Activated T-cell treated with anti-CD3 and anti-CD28 coated beads for 48 hours (primary cell): ENCODE measurements around the gene DIPK1C.

Experiments
- DNase-seq: peaks from one replicate; pipeline ENCODE4 v3.0.0-alpha.2; 2020; ENCODE audit warnings: low read depth

DIPK1C gene

DNA sequence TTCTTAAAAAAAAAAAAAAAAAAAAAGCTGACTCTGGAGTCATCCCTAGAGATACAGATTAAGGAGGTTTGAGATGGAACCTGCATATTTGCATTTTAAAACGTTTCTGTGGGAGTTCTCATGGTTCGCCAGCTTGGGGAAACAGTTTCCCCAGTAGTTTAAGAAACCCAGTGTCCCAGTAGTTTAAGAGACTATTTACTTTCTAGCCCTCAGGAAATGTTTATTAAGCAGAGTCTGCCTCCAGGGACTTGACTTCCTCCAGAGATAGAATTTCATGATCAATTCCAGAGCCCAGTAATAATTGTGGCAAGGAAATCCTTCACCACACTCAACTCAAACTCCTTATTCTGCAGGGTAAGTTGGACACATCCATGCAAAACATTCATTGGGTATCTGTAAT, 39.1 kb downstream of the DIPK1C start:
- no peak for DNase-seq

DNA sequence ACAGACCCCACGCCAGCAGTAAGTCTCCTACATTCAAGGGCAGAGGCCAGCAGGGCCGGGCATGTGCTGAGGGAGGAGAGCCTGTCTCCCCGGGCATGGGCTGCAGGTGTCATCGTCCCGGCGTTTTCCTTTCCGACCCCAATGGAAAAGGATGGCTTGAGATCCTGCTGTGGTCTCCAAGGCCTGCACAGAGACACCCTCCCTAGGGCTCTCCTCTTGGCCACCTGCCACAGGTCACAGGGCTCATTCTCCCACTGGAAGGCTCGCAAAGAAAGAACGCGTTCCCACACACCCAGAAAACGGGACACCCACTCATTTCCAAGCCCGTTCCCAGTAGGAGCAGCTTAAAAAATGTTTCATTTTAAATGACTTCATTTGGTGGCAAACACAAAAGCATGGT, 41.0 kb downstream of the DIPK1C start:
- no peak for DNase-seq

DNA sequence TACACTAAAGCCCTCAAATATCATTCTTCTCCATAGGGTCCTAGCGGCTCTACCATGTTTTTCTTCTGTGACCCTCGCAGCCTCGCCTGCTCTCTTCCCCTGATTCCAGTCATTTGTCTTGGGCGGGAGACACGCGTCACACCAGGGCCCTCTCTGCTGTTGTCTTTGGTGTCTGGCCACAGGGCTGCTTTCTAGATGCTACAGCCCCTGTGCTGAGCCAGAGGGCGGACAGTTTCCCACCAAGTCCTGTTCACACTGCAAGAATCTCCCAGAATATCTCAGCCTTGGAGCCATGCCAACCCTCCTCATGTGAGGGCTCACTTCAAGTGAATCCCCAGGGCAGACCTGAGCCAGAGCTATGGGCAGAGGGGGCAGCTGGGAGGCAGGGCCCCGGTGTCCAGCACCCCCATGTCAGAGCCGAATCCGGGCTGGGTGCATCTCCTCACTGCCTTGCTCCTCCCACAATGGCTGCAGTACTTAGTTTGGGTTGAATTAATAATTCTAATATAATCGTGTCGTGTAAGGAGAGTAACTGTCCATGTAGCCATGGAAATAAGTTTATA, 42.1 kb downstream of the DIPK1C start:
- DNase-seq = no peak

DNA sequence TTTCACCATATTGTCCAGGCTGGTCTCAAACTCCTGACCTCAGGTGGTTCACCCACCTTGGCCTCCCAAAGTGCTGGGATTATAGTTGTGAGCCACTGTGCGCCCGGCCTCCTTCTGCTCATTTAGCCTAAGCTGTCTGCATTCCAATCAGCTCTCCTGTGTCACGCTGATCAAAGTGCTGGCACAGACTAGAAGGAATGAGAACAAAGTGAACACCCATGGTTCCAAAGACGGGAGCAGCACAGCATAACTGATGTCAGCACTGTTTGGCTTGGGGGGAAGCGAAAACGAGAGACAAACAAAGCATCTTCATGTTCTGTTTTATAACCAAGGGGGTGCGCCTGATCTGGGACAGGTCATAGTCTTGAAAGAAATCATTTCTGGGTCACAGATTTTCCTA, 43.3 kb downstream of the DIPK1C start:
- DNase-seq = no peak

DNA sequence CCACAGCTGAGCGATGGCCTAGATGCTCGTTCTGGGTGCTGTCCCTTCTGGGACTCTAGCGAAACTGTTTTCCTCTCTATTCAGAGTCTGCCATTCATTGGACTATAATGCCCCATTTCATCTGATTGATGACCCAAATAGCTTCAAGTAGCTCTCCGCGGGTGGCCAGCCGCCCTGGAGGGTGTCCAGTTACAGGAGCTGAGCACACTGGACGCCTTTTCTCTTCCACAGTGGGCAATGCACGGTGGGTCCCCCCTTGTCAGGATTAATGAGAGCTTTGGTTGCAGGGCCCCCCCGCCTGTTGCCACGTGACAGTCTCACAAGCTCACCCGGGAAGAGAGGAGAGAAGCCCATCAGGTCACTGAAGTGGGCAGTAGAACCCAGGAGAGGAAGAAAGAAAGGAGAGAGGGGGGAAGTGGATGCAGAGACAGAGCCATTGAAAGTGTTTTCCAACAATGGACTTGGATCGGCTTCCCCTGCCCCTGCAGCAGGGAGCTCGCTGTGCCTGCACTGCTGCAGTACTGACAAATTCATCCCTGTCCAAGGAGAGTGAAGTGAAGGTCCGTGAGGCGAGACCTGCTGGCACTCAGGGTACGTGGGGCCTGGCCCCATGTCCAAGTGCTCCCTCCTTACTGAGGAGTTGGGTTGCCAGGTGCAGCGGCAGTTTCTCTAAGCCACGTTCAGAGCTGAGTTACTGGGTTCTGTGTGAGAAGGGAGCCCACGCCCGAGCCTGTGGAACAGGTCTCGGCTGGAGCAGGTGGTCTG, 44.8 kb downstream of the DIPK1C start:
- DNase-seq = no peak

DNA sequence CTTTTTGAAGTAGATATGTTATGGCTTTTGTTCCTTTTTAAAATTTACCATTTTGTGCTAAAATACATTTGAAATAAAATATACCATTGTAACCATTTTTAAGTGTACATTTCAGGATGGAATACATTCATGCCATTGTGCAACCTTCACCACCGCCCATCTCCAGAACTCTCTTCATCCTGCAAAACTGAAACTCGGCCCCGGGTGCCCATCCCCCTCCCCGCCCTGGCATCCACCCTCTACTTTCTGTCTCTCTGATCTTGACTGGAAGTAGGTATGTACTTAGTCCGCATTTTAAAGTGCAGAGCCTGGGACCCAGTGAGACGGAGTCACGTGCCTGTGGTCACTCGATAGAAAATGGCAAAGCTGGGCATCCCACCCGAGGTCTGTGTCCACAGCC, 45.6 kb downstream of the DIPK1C start:
- DNase-seq = no peak

DNA sequence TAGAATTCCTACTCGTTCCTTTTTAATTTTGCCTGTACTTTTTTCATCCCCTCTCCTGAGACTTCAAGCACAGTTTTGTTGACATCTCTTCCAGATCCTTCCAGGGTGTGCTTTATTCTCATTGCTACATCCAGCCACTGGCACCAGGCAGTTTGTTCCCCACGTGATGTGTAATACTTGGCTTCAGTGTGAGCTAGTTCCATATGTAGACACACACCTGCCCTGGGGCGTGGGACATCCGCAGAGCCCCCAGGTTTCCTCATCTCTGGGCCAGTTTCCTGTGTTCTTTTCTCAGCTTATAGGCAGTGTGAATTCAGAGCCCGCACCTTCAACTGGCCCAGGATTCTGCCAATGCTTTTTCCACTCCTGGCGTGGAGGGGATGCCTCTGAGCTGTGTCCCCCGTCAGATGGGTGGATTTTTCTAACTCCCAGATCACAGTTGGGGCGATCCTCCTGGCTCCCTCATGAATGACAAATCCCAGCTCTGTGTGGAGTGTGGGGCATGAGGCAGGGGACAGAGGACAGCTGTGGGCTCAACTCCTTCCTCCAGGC, 46.6 kb downstream of the DIPK1C start:
- DNase-seq = no peak

DNA sequence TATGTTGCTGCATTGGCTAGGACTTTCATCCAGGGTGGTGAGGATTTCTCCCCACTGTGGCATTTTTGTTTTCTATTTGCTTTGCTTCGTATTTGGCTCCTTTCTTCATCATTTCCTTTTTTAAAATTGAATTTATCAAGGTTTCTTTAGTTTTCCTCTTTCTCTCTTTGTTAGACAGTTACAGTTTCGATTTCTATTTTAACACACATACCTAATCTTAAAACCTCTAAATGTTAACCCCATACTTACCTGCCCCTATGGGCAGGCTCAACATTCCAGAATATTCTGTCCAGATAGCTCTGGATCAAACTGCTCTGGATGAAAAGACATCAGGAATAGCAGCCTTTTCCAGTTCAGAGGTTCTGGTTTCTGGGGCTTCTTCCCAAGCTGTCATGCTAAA, 49.2 kb downstream of the DIPK1C start:
- DNase-seq = no peak

DNA sequence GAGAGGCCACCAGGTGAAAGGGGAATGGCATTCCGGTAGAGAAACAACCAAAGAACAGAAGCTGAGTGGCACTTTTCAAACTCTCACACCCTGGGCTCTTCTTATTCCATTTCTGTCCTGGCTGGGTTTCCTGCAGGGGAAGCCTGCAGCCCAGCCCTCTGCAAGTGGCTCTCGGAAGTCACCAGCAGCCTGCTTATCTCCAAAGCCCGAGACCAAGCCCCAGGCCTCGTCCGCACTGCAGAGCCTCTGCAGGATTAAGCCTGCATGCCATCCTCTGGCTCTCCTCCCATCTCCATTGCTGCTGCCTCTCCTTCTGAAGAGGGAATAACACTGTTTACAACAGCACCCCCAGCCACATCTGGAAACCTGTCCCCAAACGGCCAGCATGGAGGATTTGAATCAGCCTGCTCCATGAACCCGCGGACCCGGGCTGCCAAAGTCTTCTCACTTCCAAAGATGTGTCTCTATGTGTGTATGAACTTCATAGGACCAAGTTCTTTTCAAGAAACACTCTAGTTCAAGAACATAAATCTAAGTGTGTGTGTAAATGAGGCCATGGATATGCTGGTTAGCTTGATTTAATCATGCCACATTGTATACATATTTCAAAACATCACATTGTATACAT, 54.2 kb downstream of the DIPK1C start:
- DNase-seq = no peak

DNA sequence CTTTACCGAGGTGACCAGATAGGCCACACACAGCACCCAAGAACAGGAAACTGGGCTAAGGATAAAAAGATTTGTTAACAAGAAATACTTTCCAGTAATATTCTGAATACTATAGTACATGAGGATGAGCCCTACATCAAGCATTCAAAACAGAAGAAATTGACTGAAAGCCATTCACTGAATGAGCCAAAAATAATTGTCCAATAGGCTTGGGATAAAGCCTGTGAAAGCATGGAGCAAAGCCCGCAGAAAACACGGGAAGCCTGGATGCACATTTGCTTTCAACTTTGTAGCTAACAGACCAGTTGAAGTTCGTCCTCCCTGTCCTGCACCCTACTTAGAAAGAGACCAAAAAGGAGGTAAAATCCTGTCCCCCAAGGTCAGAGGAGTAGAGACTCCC, 56.3 kb downstream of the DIPK1C start:
- DNase-seq = no peak

DNA sequence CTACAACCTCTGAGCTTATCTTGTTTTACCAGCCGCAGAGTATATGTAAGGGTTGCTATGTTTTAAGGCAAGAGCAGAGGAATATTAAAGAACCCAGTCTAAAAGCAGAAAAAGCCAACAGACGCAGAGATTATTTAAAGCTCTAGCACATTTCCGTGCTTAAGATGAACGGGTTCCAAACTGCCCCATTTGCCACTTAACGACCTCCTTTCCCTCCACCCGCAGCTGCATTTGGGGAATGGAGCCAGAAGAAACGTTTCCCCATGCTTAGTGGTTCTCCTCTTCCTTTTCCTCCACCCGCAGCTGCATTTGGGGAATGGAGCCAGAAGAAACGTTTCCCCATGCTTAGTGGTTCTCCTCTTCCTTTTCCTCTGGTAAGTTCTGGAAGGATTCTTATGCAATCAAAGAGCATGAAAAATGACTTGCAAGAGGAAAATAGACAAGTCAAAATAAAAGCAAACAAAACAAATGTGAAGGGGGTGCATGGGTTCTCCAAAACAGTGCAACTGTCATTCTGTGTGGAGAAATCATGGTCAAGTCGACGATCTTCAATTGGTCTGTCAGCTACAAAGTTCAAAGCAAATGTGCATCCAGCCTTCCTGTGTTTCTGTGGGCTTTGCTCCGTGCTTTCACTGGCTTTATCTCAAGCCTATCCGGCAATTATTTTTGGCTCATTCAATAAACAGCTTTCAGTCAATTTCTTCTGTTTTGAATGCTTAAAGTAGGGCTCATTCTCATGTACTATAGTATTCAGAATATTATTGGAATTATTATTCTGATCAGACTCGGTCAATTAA, 57.8 kb downstream of the DIPK1C start:
- no peak for DNase-seq

DNA sequence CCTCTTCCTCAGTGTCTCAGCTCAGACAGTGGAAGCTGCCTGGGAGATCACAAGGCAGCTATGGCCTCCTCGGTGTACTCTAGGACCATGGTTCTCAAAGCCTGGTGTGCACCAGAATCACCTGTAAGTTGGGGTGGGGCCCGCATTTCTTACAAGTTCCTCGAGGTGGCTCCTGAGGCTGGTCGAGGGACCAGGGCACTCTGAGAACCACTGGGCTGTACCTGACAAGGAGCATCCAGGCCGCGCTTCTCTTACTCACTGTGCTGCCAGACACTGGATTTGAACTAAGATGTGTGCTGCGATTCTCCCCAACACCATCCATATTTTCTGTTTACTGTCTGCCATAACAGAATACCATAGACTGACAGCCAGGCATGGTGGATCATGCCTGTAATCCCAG, 59.5 kb downstream of the DIPK1C start:
- DNase-seq = no peak

DNA sequence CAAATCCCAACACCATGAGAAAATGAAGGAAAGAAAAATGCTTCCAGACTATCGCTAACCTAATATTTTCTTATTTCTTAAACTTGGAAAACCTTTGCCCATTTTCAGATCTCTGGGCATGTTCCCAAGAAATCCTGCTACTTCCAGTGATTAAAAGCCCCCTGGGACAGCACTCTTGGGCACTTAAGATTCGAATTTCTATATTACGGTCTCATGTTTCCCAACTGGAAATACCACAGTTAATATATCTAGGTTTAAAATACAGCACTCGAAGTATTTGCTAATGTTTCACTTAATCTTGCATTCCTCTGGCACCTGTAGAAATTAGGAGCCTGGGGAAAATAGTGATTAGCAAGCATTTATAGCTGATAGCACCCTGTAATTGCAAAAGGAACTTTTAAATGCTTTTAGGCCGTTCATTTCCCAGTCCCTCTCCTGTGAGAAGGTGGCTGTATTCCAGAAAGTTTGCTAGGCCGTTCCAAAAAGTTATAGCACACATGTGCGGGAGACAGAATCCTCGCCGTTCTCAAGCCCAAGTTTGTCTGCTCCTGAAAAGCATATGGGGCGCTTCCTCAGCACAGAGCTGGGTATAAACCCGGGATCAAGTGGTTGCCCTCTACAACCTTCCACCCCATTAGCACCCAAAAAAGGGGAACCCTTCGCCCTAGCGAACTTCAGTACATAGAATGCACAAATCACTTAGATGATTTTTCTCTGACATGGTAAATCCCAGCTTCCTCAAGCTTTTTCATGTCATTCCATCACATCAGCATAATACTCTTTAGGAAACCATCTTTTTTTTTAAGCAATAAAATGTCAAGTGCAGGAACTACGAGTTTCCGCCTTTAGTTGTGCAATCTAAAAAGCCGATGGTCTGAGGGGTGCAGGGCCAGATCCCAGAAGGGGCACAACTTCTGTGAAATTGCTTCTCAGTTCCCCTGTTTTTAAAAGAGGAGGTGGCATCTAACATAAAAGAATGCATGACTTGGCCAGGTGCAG, 60.6 kb downstream of the DIPK1C start:
- DNase-seq = no peak

DNA sequence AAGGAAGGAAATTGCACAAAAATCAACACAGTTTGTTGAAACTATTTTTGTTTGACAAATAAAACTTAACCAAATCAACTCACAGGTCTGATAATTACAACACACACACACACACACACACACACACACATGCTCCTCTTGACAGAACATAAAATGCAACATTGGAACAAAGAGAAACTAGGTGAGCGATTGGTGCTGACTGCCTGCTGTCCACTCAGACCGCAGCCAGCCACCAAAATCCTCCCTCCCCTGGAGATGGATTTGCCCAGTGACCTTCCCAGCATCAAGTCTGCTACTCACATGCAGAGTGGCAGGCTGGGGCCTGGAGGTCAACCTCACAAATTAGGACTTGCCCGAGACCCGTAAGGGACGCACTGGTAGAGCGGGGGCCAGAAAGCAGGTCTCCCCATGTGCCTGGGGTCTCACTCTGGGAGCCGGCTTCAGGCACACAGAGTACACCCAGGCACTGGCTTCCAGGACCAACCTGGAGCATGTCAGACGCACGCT, 61.4 kb downstream of the DIPK1C start:
- DNase-seq = no peak

DNA sequence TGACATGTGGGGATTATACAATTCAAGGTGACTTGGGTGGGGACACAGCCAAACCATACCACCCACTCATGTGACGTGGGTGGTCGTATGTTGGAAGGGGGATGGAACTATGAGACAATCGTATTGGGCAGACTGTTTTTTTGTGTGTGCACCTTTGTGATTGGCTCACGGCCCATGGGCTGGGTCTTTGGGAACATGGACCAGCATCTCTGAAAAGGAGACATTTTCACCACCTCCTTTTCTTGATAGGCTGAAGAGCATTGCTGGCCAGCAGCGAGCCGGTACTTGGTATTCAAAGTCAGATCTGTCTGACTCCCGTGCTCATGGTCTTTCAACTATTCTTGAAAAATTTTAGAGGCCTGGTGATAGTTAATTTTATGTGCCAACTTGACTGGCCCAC, 62.1 kb downstream of the DIPK1C start:
- DNase-seq = no peak

DNA sequence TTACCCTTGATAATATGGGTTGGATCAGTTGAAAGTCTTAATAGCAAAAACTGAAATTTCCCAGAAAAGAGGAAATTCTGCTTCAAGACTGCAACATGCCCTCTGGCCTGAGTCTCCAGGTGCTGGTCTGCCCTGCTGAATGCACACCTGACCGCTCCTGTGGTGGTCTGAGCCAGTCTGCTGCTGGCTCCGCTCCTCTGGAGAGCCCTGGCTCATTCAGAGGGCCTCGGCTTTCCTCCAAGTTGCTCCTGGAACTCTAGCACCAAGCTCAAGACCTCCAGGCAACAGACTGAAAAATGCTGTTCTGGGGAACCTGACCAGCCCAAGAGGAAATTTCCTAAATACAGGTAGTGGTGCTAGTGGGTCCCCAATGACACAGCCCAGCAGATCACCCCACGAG, 64.8 kb downstream of the DIPK1C start:
- DNase-seq = no peak

DNA sequence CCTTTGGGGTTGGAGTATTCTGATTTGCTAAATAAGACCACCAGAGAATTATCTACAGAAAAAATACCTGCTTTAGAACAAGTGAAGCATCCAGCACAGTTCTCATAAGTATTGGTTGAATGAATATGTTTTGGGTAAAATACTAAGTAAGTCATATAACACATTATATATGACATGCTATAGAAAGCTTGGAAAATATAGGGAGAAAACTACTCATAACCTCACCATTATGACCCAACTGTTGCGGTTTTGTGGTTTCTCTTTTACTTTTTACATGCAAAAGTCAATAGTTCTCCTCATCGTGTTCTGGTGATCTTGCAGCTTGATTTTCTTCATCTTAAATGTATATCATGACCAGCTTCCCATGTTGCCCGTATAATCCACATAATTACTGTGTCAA, 66.2 kb downstream of the DIPK1C start:
- no peak for DNase-seq

DNA sequence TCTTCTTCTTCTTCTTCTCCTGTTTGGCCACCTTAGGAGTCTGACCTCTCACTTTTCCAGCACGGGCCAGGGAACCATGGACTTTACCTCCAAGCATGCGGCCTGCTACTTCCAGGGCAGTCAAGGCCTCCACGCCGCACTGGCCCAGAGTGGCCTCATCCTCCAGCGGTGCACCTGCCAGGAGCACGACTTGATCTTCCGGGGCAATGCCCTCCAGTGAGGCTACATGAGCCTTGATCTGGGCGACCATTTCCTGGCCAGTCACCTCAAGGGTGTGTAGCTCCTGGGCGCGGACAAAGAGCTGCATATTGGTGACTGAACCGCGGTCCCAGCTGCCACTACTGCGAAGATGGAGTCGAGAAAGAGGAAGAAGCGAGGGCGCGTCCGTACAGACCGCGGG, 67.1 kb downstream of the DIPK1C start:
- no peak for DNase-seq

DNA sequence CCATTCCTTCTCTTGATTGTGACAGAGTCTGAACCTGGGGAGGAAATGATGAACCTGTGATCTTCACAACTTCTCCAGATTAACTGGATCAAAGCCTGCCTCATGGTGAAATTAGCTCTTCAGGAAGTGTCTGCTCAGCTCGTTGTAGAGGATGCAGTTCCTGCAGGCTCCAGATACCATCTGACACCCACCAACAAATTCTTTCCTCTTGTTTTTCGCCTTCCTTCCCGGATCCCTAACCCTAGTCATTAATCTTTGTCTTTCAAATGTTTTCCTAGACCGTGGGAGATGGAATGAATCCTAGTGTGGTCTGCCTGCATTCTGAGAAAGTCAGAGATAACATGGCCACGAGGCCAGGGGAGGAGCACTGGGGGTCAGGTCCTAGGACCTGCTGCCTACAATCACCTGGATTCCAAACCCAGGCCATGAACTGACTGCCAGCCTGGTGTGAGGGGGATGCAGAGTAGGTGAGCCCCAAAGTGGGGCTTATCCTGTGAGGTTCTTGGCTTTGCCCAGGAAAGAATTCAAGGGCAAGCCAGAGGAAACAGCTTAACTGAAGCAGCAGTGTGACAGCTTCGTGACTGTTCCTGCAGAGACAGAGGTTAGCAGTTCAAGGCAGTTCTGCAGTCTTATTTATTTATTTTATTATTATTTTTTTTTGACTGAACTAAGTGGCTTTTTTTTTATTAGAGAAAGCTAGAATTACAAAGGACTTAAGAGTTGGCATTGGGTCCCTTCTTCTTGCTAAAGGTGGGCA, 67.8 kb downstream of the DIPK1C start:
- DNase-seq = no peak

DNA sequence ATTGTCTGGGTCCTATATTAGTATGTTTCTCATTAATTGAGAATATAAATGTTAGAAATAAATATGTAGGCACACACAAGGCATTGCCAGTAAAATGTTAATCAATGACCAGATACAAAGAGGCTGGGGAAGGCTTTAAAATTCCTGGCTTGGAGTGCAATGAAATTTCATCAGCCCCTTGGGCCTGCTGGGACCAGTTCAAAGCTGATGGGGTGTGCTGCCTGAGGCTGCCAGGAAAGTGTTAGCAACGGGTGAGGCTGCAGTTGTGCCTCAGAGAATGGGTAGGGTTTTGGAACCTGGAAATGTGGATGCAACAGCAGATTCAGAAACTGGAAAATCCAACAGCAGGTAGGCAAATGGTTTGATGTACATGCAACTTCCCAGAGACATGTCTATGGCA, 68.9 kb downstream of the DIPK1C start:
- no peak for DNase-seq
